HT-29 (cell line): ENCODE measurements around the gene MASP2. TPM values are rescaled to one million over a fixed set of nuclear protein-coding genes. Genes with fewer than 3 reads are reported as not detected.
"Not testable (repeated sequence)": the region's sequence is repeated elsewhere in the genome, so short reads cannot be mapped to it uniquely, and the experiment has no call there.

ENCODE experiments used
- DNase-seq: peaks from one replicate; pipeline ENCODE4 v3.0.0-alpha.2; 2015; ENCODE audit warnings: low spot score
- total RNA-seq: library from RNA; depleted of rRNA; stranded (reverse); fragments of >200 nt; shearing (Covaris generic); gene quantifications from 2 replicates; pipeline ENCODE4 v1.2.3, GENCODE V29; 2014

Gene MASP2
- total RNA-seq, 1 experiment from 2014 or later = 0.18 TPM

DNA sequence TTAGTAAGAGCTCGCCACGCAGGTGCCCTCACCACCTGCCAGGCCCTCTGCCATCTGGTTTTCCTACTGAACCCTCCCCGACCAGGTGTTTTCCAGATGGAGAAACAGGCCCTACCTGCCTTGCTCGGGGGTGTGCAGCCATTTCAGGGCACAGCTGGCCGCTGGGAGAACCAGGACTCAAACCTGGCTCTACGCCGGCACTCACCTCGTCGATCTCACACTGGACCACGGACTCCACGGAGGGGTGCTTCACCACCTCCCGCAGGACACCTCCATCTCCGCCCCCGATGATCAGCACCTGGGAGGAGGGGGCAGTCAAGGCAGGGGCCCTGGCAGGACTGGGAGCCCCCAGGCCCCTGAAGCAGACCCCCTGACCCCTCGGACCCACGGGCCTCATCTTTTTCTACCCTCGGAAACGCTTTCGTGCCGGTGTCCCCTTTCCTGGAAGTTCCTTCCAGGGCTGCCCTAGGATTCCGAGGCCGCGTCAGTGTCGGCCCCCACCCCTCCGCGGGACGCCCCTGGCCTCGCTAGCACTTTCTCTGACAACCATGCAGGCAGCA is 11.6 kb upstream of the MASP2 start:
- DNase-seq = no peak

GRCh38 chr1:11058026-11058425 is 11.0 kb upstream of the MASP2 start:
- no peak for DNase-seq

DNA sequence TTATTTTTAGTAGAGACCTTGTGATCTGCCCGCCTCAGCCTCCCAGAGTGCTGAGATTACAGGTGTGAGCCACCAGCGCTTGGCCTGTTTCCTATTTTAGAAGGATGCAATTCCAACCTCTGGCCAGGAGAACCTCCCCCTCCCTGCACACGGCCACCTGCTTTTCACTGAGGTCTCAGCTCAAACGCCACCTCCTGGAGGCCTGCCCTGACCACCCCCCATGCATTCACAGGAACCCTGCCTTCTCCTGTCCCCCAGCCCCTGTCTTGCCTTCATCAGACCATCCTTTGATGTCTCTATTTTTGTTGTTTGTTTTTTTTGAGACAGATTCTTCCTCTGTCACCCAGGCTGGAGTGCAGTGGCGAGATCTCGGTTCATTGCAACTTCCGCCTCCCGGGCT is 10.4 kb upstream of the MASP2 start:
- DNase-seq = no peak

GRCh38 chr1:11056504-11056903 is 9.5 kb upstream of the MASP2 start:
- no peak for DNase-seq

- DNase-seq = no peak
Observed at GRCh38 chr1:11055676-11056075, 8.6 kb upstream of the MASP2 start.

- DNase-seq = no peak
Observed at GRCh38 chr1:11054666-11055065, 7.6 kb upstream of the MASP2 start.

DNA sequence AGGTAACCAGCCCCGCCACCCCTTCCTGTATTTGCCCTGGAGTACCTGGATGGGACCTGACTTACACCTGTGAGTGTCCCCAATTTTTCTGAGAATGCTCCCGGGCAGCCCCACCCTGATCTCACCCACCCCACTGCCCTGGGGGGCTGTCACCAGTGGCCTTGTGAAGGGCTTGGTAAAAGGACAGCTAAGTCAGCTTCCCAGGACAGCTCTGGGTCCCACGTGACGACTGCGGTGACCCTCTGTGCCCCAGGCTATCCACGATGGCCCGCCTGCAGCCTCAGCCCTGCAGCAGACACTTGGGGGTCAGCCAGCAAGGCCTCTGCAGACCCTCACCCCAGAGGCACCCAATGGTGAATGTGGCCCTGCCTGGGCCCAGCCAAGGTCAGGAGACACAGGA is 7.1 kb upstream of the MASP2 start:
- DNase-seq = no peak

GRCh38 chr1:11053758-11054137 is 6.7 kb upstream of the MASP2 start:
- peak; percentile 34 for DNase-seq

DNA sequence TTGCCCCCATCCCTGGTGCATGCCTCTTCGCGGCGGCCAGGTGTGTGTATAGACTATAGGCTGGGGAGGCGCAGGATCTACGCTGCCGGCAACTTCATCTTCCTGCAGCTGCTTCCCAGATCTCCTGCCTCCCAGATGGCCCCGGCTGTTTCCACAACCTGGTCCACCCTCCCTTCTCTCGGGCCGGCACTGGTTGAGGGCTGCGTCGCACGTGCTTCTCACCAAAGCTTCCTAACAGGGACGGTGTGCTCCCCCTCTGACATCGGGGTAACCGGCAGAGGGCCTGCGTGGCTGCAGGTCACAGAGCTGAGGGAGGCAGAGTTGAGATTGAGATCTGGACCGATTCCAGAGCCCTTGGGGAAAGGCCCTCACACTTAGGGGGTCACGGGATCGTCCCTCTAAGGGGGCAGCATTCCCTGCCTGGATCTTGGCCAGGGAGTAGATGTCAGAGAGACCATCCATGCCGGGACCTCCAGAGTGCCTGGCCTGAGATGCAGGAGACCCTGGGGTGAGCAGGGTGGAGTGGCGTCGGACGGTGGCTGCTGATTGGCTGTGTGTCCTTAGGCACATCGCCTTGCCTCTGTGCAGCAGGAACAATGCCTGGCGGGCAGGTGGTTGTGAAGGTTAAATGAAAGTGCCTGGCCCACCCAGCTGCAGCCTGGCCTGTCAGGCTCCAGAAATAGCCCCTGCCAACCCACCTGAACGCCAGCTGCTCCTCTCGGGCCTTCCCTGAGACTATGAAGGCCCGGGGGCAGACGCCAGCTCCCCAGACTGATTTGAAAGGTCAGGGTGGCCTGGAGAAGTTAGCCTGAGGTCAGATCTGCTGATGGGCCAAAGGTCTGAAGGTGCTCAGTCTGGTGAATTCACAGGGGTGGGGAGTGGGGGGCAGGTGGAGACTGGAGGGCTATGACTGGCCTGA is 6.1 kb upstream of the MASP2 start:
- DNase-seq = no peak

GRCh38 chr1:11051781-11052511 is 4.9 kb upstream of the MASP2 start:
- DNase-seq = no peak

DNA sequence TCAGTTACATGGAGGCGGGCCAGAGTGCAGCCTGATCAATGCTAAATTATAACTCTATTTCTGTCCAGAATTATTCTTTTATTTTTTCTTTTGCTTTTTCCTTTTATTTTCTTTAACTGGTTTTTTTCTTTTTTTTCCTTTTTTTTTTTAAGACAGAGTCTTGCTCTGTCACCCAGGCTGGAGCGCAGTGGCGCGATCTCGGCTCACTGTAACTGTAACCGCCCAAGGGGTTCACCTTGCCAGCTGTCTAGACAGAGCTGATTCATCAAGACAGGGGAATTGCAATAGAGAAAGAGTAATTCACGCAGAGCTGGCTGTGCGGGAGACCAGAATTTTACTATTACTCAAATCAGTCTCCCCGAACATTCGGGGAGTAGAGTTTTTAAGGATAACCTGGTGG is 4.1 kb upstream of the MASP2 start:
- not testable (repeated sequence) for DNase-seq

- DNase-seq = peak; percentile 35
Observed at GRCh38 chr1:11046270-11046566, 821 bp downstream of the MASP2 start.

- DNase-seq = no peak
Observed at GRCh38 chr1:11045428-11046269, 1.4 kb downstream of the MASP2 start.

- no peak for DNase-seq
Observed at GRCh38 chr1:11044849-11045427, 2.1 kb downstream of the MASP2 start.

- DNase-seq = no peak
Observed at GRCh38 chr1:11044086-11044848, 2.8 kb downstream of the MASP2 start.

GRCh38 chr1:11042995-11043874 is 3.8 kb downstream of the MASP2 start:
- no peak for DNase-seq

- DNase-seq = no peak
Observed at GRCh38 chr1:11042065-11042464, 5.0 kb downstream of the MASP2 start.

GRCh38 chr1:11041048-11041447 is 6.0 kb downstream of the MASP2 start:
- DNase-seq = no peak

- not testable (repeated sequence) for DNase-seq
Observed at GRCh38 chr1:11040105-11040429, 7.0 kb downstream of the MASP2 start.
